ENCODE results near the gene NEK7.
"Not testable (repeated sequence)": the region's sequence is repeated elsewhere in the genome, so short reads cannot be mapped to it uniquely, and the experiment has no call there.

Gene NEK7

DNA sequence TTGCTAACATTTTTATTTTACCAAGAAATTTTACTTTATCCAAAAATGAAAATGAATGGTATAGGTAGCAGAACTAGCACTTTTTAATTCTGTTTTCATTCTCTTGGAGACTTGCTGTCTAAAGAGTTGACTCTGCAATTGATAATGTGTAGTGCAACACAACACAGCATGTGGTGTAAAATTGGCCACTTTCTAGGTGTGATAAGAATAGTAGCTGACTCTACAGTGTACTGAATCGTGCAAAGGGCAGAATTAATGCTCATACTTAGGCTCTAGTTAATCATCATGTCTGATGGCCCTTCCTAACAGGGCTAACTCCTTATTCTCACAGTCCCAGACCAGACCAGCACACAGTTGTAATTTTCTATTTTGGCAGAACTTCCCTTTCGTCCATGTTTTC, 140.5 kb downstream of the NEK7 start:
- no peak for DNase-seq

DNA sequence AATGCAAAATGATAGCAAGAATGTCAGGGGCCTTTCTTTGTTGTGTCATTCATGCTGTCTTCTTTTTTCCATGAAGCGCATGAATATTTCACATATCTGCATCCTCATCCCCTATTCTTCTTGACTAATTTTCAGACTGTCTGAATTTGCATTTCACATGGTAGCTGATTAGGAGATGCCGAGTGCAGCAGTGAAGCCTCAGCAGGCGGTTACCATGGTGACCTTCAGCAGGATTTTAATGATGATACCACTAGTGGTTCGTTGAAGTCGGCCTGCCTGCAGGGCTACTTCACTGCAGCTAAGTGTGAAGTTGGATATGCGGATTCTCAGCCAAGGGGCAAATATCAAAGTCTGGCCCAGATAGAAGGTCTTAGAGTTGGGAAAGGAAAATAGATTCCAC, 141.8 kb downstream of the NEK7 start:
- DNase-seq: no peak

DNA sequence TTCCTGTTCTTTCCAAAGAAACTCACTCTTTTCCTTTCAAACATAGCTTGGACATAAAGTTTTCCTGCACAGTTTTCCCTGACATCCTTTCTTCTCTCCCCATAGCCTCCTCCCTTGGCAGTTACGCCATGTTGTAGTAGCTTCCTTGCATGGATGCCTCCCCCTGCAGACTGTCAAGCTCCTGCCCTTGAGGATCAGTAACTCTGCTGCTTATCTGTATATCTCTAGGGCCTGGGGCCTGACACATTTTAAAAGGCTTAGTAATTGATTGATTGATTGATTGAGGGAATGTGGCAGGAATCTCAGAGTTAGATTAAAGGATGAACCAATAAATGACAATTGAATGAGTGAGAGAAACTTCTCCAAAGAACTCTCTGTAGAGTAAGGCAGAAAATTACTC, 143.7 kb downstream of the NEK7 start:
- DNase-seq: no peak

DNA sequence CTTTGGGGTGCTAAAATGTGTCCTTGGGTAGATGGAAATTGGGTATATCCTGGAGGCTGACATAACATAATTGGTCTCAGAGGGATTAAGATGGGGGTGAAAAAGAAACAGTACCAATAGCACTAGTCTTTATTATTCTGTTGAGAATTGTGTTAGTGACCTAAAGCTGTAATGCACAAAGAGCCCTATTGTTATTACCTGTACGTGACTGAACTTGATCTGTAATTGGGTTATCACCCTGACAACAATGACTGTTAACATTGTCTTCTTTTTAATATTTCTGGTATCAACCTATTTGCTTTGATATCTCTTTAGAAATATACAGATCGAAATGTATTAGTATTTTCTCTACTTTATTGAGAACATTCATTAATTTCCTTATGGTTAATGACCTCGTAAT, 147.6 kb downstream of the NEK7 start:
- no peak for DNase-seq

DNA sequence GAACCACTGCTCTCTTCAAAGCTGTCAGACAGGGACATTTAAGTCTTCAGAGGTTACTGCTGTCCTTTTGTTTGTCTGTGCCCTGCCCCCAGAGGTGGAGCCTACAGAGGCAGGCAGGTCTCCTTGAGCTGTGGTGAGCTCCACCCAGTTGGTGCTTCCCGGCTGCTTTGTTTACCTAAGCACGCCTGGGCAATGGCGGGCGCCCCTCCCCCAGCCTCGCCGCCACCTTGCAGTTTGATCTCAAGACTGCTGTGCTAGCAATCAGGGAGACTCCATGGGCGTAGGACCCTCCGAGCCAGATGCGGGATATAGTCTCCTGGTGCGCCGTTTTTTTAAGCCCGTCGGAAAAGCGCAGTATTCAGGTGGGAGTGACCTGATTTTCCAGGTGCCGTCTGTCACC, 158.0 kb downstream of the NEK7 start:
- DNase-seq: not testable (repeated sequence)

DNA sequence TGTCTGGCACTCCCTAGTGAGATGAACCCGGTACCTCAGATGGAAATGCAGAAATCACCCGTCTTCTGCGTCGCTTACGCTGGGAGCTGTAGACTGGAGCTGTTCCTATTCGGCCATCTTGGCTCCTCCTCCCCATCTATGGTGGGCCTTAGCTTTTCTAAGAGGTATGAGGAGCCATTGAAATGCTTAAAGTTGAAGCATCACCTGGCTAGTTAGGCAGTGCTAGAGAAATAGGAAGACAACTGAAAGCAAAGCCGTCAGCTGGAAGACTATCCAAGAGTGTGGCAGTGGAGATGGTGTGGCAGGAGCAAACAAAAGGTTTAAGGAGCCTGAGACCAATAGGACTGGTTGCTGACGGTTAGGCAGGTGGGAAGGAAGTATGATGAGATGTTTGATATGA, 158.5 kb downstream of the NEK7 start:
- DNase-seq: not testable (repeated sequence)

DNA sequence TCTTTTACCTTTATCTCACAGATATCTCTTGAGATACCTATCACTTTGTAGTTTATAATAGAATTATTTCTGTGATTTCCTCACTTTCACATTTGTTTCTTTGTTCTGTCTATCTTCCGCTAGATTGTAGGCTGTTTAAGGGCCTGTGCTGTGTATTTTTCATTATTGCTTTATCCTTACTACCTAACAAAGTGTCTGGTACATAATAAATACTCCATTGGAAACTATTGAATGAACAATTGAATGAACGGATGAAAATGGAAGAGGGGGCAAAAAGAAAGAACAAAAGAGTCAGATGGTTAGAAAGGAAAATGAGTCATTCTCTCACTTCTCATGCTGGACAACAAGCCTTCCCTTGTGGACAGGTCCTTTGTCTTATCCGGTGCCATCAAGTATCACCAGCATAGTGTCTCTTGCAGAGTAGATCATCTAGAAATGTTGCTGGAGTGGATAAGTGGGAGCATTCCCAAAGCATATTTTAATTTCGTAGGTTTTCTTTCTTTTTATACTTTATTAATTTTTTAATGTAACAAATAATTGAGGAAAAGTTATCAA, 159.8 kb downstream of the NEK7 start:
- DNase-seq: no peak

DNA sequence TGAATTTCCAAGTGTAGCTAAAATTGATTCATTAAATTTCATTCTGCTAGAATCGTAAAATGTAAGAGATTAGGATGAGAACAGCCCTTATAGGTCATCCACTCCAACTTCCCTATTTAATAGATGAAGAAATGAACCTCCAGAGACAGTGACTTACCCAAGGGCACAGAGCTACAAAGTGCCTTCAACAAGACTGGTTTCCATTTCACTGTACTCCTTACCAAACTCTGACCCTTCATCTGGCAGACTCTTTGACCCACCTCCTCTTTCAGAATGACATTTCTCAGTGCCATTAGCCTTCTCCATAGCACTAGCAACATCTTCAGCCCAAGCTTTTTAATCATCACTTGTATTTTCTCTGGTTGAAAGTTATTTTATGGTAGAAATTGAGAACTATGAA, 161.3 kb downstream of the NEK7 start:
- DNase-seq: no peak

DNA sequence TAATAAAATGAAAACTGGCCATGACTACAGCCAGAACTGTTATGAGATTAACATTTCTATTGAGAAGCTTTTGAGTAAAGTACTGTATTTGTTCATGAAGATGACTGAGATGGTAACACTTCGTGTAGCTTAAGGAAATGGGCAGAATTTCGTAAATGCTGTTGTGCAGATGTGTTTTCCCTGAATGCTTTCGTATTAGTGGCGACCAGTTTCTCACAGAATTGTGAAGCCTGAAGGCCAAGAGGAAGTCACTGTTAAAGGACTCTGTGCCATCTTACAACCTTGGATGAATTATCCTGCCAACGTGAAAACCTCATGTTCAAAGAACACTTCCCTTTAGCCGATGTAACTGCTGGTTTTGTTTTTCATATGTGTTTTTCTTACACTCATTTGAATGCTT, 164.0 kb downstream of the NEK7 start:
- no peak for DNase-seq

DNA sequence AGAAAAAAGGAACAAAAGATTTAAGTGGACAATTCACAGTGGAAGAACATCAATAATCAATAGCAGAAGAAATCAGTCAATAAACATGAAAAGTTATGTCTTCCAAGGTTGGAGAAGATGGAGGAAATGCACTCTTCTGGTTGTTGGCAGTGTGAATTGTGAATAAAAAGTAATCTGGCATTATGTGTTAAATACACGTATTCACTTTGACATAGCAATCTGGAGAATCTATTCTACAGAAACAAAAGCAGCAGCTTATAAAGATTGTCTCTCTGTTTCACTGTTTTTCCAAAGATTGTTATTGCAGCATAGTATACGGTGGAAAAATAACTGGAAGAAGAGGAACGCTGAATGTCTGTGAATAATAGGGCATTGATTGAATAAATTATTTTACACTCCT, 169.4 kb downstream of the NEK7 start:
- no peak for DNase-seq

DNA sequence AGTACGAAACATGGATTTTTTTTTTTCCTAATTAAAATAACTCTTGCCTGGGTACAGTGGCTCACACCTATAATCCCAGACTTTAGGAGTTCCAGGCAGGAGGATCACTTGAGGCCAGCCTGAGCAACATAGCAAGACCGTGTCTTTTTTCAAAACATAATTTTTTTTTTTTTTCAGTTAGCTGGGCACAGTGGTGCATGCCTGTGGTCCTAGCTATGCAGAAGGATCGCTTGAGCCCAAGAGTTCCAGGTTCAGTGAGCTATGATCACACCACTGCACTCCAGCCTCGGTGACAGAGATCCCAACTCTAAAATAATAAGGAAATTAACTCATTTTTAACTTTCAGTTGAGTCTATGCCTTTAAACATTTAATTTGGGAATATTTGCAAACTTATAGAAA, 170.1 kb downstream of the NEK7 start:
- no peak for DNase-seq

DNA sequence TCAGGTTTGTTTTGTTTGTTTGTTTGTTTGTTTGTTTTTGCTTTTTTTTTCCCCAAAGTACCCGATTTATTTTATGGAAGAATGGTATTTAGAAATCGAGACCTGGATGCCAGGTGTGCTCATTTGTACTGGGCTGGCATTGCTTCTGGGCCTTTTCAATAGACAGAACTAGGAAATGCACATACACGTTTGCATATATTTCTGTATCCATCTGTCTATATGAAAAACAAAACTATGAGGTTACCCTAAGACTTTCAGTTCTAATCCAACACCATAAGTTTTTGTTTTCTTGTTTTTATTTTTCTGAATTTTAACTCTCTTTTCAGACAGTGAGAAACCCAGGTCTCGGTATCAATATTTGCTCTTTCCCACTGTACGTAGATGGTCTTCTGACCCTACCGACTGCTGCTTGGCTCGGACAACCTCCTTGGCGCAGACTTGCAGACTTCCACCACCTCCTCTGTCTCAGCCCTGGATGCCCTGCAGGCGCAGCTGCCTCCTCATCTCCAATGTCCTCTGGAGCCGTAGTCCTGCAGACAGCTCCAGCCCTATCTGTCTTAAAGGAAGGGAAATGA, 171.7 kb downstream of the NEK7 start:
- DNase-seq: no peak

DNA sequence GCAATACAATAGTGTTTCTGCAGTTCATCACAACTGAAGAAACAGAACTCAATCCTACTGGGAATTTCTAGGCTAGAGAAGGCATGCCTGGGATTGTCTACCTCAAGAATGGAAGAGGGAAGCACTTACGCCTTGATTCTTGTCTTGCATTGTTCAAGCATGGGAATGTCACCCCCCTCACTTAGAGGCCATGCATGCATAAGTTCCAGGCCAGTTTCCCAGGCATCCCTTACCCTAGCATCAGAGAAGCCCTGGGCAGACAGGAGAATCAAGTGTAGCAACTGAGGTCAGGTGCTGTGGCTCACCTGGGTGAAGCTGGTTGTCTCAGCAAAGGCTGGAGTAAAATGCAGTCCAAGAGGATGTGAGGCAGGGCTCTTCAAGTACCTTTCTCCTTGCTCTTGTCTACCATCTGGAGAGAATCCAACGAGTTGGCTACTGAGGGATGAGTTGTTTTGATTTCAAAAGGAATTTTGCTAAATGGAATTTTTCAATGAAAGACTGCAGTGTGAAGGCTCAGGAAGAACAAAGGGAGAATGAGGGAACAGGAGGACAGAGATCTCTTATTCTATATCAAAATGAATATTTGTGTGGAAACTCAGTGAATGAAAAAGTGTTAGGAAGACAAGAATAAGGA, 174.3 kb downstream of the NEK7 start:
- no peak for DNase-seq

DNA sequence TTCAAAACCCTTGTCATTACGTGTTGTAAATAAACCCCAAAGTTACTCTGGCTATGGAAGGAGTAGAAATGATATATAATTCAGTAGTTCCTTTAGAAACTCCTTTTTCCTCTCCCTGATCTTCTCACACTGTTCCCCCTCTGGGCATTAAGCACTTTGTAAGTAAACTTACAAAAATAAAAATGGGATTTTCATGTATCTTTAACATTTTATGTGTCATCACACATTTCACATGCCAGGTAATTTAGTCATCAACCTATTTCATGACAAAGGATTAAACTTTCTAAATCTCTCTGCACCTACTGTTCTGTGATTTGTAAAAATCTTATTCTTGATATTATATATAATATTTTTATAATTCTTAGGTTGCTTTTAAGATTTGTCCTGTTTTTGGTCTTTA, 176.9 kb downstream of the NEK7 start:
- DNase-seq: no peak

DNA sequence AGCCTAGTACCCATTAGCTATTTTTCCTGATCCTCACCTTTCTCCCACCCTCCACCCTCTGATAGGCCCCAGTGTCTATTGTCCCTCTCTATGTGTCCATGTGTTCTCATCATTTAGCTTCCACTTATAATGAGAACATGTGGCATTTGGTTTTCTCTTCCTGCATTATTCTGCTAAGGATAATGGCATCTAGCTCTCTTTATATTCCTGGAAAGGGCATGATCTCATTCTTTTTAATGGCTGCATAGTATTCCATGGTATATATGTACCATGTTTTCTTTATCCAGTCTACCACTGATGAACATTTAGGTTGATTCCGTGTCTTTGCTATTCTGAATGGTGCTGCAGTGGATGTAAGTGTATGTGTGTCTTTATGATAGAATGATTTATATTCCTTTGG, 178.9 kb downstream of the NEK7 start:
- DNase-seq: no peak

DNA sequence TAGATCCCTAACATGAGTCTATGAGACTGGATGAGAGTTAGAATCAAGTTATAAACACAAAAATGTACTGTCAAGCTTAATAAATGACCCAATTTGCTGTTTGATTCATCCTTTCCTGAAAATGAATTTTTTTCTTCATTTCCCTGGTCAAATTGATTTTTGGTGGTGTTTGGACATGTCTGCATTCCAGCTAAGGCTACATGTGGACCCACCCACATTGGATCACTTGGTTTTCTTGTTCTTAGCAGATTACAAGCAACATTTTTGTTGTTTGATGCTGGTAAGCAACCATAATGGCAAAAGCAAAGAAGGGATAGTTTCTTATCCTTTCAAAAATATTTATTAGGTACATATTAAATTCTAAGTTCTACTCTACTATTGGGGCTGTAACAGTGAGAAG, 181.1 kb downstream of the NEK7 start:
- no peak for DNase-seq

DNA sequence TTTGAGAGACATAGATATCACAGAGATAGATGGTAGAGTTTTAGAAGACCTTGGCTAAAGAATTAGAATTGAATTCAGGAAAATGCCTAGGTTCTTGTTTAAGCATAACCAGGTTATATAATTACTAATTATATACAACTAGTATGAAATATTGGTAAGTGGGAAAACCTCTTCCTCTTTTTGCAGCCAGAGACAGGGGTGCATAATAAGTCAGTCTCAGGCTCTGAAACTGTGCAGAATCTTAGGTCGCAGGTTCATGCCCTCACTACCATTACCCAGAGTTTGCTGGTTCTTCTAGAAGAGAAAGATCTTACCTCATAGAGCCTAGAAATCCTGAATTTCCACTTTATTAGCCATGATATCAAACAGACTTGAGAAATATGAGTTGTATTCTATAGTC, 183.3 kb downstream of the NEK7 start:
- DNase-seq: no peak

DNA sequence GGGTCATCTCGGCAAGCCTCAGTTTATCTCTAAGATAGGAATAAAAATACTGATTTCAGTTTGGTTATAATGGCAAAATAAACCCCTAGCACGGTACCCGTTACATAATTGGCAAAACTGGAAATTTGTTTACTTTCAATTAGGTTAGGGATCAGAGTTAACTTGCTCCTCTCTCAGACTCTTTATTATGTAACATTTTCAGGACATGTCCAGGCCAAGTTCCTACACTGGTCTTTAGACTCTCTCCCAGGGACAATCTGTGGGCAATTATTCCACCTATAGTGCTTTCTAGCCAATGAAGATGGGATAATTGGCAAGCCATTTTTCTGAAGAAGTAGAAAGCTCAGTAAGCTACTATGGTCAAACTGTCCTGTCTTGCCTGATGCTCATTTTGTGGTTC, 189.4 kb downstream of the NEK7 start:
- DNase-seq: no peak

DNA sequence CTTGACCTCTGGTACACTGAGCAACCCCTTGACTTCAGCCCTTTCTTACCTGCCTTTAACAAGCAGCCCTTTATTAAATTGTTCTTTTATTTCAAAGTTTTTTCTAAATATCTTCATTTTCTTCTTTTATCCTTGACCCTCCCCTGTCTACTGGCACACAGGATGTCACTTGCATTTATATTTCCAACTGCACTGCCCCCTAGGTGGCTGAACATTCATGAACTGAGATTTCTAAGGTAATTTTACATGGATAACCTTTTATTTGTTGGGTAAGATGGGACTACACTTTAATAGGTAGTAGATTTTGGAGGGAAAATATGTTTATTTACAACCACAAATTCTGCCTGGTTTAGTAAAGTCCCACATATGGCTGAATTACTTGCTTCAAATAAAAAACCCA, 193.7 kb downstream of the NEK7 start:
- no peak for DNase-seq

DNA sequence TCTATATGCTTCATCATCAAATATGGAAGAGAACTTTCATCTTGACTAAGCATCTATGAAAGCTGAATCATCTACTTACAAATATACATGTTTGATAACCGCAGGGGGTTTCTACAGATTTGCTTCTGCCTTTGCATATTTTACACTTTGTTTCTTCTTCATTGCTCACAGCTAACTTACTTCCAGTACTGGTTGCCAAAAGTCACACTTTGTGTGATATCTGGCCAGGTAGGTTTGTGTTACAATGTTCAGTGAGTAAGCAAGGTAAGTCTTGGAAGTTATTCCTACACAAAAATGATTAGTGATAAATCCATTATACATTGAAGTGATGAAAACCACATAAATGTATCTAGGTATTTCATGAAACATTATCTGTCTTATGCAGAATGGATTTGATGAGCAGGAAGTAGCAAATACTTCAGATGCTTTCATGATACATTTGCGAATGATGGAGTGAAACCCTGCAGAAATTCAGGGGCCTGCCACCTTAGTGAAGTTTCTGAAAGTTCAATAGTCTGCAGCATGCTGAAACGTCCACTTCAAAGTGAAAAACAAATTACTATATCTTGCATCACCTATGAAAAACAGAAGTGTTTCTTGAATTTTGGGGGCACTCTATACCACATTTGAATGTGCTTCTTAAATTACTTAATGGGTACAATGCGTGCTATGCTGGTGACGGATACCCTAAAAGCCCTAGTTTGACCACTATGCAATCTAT, 196.3 kb downstream of the NEK7 start:
- DNase-seq: no peak

DNA sequence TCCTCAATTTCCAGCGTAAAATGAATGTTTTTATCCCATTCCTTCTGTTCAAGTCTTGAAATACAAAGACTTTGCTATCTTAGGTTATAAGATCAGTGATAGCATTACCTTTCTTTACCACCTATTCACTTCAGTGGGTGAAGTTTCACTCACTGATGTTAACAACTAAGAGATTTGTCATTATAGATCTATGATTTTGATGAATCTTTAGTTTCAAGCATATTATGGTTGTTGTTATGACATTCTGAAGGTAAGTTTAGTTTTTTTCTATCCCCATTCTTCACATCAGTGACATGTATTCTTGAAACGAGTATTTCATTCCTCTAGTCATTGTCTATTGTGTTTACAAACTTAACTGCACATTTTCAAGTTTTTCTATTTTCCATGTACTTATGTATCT, 201.1 kb downstream of the NEK7 start:
- DNase-seq: no peak

DNA sequence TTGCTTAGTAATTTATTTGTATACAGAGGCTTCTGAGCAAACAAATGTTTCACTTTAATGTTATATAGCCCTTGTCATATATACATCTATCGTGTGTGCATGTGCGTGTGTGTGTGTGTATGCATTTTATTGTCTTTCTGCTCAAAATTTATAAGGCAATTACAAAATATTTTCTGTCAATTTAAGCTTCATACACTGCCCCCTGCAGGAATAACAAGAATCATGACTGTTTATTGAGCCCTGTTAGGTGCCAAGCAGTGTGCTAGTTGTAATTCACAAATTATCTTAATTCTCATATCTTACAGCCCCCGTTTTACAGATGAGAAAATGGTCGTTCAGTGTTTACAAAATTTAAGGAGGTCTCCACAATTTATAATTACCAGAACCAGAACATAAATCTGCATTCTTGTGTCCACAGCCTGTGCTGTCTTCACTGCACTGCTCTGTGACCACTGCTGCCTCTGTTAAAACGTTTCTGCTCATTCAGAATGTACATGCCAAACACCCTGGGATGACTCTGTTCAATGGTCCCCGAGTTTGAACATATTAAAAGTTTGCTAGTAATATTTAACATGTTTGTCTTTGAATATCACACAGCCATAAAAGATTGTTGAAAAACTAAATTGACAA, 202.3 kb downstream of the NEK7 start:
- DNase-seq: no peak

DNA sequence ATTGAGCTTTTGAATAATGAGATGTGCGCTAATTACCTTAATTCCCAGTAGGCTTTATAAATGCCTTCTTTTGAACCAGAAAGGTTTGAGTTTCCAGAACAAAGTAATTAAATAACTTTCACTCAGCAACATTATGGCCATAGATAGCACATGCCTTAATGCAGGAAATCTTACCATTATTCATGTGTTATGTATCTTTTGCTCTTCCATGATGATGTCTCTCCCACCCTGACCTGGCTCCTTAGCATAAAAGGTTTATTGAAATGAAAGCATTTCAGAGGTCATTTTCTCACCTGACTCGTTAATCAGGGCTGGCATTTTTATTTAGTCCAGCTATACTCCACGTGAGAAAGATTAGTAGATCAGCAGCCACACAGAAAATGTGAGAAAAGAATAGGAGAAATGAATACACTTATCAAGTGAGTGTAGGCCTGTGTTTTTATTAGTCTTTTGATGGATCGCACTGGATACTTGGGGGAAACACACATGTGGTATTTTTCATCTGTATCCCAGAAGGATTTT, 203.5 kb downstream of the NEK7 start:
- no peak for DNase-seq

All from C1 segment of cervical spinal cord (tissue), 14 donors.